HG02763 (cell line): ENCODE measurements around the gene ZMIZ1.

Experiments used
- ATAC-seq: cut with Tn5 transposase; IDR thresholded peaks from one replicate; pipeline ENCODE4 v1.9.1; 2021; ENCODE audit warnings: mild to moderate bottlenecking, moderate library complexity; ENCODE audit not compliant: unreplicated experiment

The ZMIZ1 gene

GRCh38 chr10:79050896-79051555 lies 17.7 kb upstream of the ZMIZ1 start:
- ATAC-seq: no peak

GRCh38 chr10:79051766-79052165 lies 17.0 kb upstream of the ZMIZ1 start:
- no peak for ATAC-seq

GRCh38 chr10:79052291-79053080 lies 16.3 kb upstream of the ZMIZ1 start:
- ATAC-seq: no peak

- no peak for ATAC-seq
Measured at GRCh38 chr10:79053081-79053434, 15.7 kb upstream of the ZMIZ1 start.

- ATAC-seq: no peak
Measured at GRCh38 chr10:79053481-79054202, 15.1 kb upstream of the ZMIZ1 start.

GRCh38 chr10:79054203-79055099 lies 14.3 kb upstream of the ZMIZ1 start:
- ATAC-seq: no peak

- no peak for ATAC-seq
Measured at GRCh38 chr10:79055100-79055782, 13.5 kb upstream of the ZMIZ1 start.

- ATAC-seq: no peak
Measured at GRCh38 chr10:79055892-79056291, 12.9 kb upstream of the ZMIZ1 start.

- ATAC-seq: no peak
Measured at GRCh38 chr10:79056361-79056735, 12.4 kb upstream of the ZMIZ1 start.

GRCh38 chr10:79056736-79057391 lies 11.9 kb upstream of the ZMIZ1 start:
- ATAC-seq: no peak

- no peak for ATAC-seq
Measured at GRCh38 chr10:79057481-79058275, 11.1 kb upstream of the ZMIZ1 start.

- ATAC-seq: no peak
Measured at GRCh38 chr10:79058899-79059841, 9.6 kb upstream of the ZMIZ1 start.

GRCh38 chr10:79059859-79060379 lies 8.8 kb upstream of the ZMIZ1 start:
- ATAC-seq: no peak

- no peak for ATAC-seq
Measured at GRCh38 chr10:79060641-79061255, 8.0 kb upstream of the ZMIZ1 start.

GRCh38 chr10:79061441-79062315 lies 7.1 kb upstream of the ZMIZ1 start:
- ATAC-seq: no peak

GRCh38 chr10:79063071-79063491 lies 5.7 kb upstream of the ZMIZ1 start:
- no peak for ATAC-seq
